Tibial artery (tissue), 4 donors: ENCODE results near the gene OBSCN.

ENCODE experiments used
- DNase-seq, 2 donors: peaks; one replicate each; pipeline ENCODE4 v3.0.0-alpha.2; 2019
- H3K27ac ChIP-seq, 2 donors: fragments of 200-600 bp; sonication (generic) in 1 of 2; 1 replicate in 1 of 2; 2 replicates in 1 of 2; pipeline ENCODE4 v1.5.1; 2018 to 2019; ENCODE audit warnings: mild to moderate bottlenecking in 1 of 2
- H3K27me3 ChIP-seq, 2 donors: fragments of 200-600 bp; sonication (generic) in 1 of 2; one replicate each; pipeline versions ENCODE4 v1.5.1 to v1.6.0; 2016 to 2019
- H3K36me3 ChIP-seq, 3 donors: fragments of 200-600 bp; sonication (generic) in 2 of 3; one replicate each; pipeline ENCODE4 v1.5.1; 2016 to 2019; ENCODE audit warnings: mild to moderate bottlenecking in 2 of 3
- H3K4me1 ChIP-seq, 4 donors: fragments of 200-600 bp; sonication (generic) in 2 of 4; 1 replicate in 3 of 4; 2 replicates in 1 of 4; pipeline ENCODE4 v1.5.1; 2016 to 2019
- H3K4me3 ChIP-seq, 2 donors: fragments of 200-600 bp; sonication (generic) in 1 of 2; 1 replicate in 1 of 2; 2 replicates in 1 of 2; pipeline ENCODE4 v1.5.1; 2018 to 2019; ENCODE audit warnings: mild to moderate bottlenecking in 2 of 2
- H3K9me3 ChIP-seq, 3 donors: fragments of 200-600 bp; sonication (generic) in 1 of 3; one replicate each; pipeline ENCODE4 v1.5.1; 2016 to 2019
- intact Hi-C: fragments of 100-400 bp; cut with DNase I; formaldehyde crosslinking; loops from one replicate; pipeline ENCODE4 v1.15.0; 2023; ENCODE audit warnings: low total_unique reads
- TF ChIP-seq, protein P1 (sequence below), 2 experiments: fragments of 200-600 bp in 1 of 2; fragments of 450-650 bp in 1 of 2; IDR thresholded peaks; one replicate each; pipeline ENCODE4 v1.5.1; 2017 to 2019; ENCODE audit warnings: antibody characterized with exemption in 2 of 2, mild to moderate bottlenecking in 1 of 2, moderate library complexity in 1 of 2

OBSCN gene

DNA sequence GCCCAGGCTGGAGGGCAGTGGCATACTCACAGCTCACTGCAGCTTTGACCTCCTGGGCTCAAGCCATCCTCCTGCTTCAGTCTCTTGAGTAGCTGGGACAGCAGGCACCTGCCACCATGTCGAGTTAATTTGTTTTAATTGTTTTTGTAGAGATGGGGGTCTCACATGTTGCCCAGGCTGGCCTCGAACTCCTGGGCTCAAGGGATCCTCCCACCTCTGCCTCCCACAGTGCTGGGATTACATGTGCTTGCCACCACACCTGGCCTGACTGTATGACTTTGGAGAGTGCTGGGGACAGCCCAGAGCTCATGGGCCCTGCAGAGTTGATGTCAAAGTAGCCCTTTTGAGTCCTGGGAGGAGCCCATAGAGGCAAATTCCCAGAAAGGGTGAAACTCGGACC, 1.8 kb downstream of the OBSCN start:
- peaks cover 0 to 22% (median 18%) of the 10 kb centered on the region in 4 donors for H3K4me1 ChIP-seq
- intact Hi-C loops, result loop anchor here (10.0 kb wide), 1 partner anchor 195 kb away; the partner anchor contains the start of gene TRIM11
- no peak overlapping the region for H3K4me3 ChIP-seq
- H3K36me3 ChIP-seq, result no peaks in the 10 kb centered on the region
- DNase-seq, result no peak
- no peaks in the 10 kb centered on the region for H3K9me3 ChIP-seq
- TF ChIP-seq, protein P1, sequence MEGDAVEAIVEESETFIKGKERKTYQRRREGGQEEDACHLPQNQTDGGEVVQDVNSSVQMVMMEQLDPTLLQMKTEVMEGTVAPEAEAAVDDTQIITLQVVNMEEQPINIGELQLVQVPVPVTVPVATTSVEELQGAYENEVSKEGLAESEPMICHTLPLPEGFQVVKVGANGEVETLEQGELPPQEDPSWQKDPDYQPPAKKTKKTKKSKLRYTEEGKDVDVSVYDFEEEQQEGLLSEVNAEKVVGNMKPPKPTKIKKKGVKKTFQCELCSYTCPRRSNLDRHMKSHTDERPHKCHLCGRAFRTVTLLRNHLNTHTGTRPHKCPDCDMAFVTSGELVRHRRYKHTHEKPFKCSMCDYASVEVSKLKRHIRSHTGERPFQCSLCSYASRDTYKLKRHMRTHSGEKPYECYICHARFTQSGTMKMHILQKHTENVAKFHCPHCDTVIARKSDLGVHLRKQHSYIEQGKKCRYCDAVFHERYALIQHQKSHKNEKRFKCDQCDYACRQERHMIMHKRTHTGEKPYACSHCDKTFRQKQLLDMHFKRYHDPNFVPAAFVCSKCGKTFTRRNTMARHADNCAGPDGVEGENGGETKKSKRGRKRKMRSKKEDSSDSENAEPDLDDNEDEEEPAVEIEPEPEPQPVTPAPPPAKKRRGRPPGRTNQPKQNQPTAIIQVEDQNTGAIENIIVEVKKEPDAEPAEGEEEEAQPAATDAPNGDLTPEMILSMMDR (IDR thresholded peaks at IDR 0.05), result no peak
- H3K27me3 ChIP-seq, result peaks cover 0 to 64% of the 10 kb centered on the region in 2 donors
- no peak overlapping the region for H3K27ac ChIP-seq

DNA sequence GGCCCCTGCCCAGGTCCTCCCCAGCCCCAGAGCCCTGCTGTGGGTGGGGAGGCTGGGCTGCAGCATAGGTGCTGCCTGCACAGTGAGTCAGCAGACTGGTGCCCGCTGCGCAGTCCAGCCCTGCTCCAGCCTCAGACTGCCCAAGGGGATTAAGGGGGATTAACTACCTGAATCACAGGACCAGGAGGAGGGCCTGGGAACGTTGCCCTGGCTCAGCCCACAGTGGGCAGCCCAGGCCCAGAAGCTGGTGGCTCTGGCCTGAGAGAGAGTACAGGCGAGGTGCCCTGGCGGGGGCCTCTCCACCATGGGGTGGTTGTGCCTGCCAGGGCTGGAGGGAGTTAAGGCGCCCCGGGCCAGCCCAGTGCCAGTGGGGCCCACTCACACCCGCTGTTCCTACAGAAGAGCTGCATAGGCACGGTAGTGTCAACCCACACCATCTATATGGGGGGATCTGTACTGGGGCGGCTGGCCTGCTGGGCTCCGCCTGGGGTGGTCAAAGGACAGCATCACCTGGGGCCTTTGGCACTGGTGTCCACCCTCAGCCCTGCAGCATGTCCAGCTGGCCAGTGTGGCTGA, 2.3 kb downstream of the OBSCN start:
- intact Hi-C loops, result loop anchor here (10.0 kb wide), 1 partner anchor 195 kb away; the partner anchor contains the start of gene TRIM11
- Histone ChIP-seq H3K9me3 (no peaks in the 10 kb centered on the region), H3K27me3 (peaks cover 0 to 64% of the 10 kb centered on the region in 2 donors), H3K4me3 (no peak overlapping the region), H3K36me3 (no peaks in the 10 kb centered on the region), H3K4me1 (peaks cover 0 to 22% (median 18%) of the 10 kb centered on the region in 4 donors), H3K27ac (no peak overlapping the region)
- TF ChIP-seq, protein P1 (IDR thresholded peaks at IDR 0.05), result no peak
- DNase-seq, result peak in 1 of 2 donors; percentile 51

DNA sequence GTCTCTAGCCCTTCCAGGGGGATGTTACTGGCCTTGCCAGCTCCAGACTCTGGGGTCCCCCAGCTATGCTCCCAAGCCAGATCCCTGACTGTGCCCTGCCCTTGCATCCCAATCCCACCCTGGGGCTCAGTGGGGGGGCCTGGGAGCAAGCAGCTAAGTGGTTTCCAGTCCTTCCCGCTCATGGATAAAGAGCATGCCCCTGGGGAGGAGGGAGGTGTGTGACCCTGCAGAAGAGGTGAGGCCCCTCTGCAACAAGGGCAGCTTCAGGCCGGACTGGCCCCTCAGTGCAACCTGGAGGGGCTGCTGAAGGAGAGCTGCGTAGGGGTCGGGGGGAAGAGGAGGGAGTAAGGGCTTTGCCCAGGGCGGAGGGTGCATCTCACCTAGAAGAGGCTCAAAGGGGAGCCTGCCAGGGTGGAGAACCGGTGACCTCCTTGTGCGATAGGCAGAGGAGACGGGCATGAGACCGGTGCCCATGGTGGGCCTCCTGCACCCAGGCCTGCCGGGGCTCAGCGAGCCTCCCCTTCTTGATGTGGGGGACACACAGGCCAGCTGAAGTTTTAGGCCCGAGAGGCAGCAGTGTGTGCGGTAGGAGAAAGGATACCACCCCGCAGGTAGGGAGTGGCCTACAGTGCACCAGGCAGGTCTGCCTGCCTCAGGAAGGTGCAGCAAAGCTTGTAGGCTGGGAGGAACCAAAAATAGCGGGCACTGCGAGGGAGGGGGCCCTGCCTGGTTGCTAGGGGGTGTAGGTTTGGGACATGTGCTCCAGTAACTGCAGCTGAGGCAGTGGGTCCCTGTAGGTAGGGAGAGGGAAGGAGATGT, 3.1 kb downstream of the OBSCN start:
- H3K4me1 ChIP-seq, result peaks cover 0 to 22% (median 18%) of the 10 kb centered on the region in 4 donors
- no peaks in the 10 kb centered on the region for H3K36me3 ChIP-seq
- TF ChIP-seq, protein P1 (IDR thresholded peaks at IDR 0.05), result no peak
- H3K4me3 ChIP-seq, result no peak overlapping the region
- no peak overlapping the region for H3K27ac ChIP-seq
- H3K9me3 ChIP-seq, result no peaks in the 10 kb centered on the region
- H3K27me3 ChIP-seq, result peaks cover 0 to 64% of the 10 kb centered on the region in 2 donors
- intact Hi-C loops, result loop anchor here (10.0 kb wide), 1 partner anchor 194 kb away; the partner anchor contains the start of gene TRIM11
- peak in 1 of 2 donors; percentile 44 for DNase-seq

DNA sequence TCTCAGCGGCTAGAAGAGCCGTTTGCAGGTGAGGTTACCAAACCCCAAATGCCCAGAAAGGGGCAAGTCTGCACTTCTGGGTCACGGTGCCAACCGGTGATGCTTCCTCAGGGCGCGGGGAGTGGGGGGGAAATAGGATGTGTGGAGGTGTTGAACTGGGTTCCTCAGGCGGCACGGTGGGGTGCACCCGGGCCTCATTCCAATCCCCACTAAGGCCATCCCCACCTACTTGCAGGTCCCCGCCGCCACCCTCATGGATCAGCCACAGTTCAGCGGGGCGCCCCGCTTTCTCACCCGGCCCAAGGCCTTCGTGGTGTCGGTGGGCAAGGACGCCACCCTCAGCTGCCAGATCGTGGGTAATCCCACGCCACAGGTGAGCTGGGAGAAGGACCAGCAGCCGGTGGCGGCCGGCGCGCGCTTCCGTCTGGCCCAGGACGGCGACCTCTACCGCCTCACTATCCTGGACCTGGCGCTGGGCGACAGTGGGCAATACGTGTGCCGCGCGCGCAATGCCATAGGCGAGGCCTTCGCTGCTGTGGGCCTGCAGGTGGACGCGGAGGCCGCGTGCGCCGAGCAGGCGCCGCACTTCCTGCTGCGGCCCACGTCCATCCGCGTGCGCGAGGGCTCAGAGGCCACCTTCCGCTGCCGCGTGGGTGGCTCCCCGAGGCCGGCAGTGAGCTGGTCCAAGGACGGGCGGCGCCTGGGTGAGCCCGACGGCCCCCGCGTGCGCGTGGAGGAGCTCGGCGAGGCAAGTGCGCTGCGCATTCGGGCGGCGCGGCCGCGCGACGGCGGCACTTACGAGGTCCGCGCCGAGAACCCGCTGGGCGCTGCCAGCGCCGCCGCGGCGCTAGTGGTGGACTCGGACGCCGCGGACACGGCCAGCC, 3.9 kb downstream of the OBSCN start:
- intact Hi-C loops, result loop anchor here (10.0 kb wide), 1 partner anchor 193 kb away; the partner anchor contains the start of gene TRIM11
- Histone ChIP-seq H3K36me3 (peaks cover 0 to 7% (median 0%) of the 10 kb centered on the region in 3 donors), H3K27ac (no peak overlapping the region), H3K4me3 (no peak overlapping the region), H3K27me3 (peaks cover 0 to 64% of the 10 kb centered on the region in 2 donors), H3K4me1 (peaks cover 0 to 20% (median 18%) of the 10 kb centered on the region in 4 donors), H3K9me3 (no peaks in the 10 kb centered on the region)
- TF ChIP-seq, protein P1 (IDR thresholded peaks at IDR 0.05), result no peak
- DNase-seq, result peak in 1 of 2 donors; percentile 53

DNA sequence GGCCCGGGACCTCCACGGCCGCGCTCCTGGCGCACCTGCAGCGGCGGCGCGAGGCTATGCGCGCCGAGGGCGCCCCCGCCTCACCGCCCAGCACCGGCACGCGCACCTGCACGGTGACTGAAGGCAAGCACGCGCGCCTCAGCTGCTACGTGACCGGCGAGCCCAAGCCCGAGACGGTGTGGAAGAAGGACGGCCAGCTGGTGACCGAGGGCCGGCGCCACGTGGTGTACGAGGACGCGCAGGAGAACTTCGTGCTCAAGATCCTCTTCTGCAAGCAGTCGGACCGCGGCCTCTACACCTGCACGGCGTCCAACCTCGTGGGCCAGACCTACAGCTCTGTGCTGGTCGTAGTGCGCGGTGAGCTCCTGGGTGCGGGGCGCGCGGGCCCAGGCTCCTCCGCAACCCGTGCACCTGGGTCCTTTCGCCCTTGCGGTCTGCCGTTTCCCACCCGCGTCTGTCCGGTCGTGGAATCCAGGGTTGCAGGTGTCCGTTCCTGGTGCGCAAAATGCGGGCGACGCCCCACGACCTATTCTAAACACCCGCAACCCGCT, 4.6 kb downstream of the OBSCN start:
- Histone ChIP-seq H3K36me3 (peaks cover 0 to 14% (median 0%) of the 10 kb centered on the region in 3 donors), H3K4me3 (peak overlapping the region; percentile 41 to 49), H3K27me3 (peaks cover 0 to 60% of the 10 kb centered on the region in 2 donors), H3K9me3 (no peaks in the 10 kb centered on the region), H3K27ac (no peak overlapping the region), H3K4me1 (peaks cover 0 to 20% (median 18%) of the 10 kb centered on the region in 4 donors)
- intact Hi-C loops, result loop anchor here (10.0 kb wide), 1 partner anchor 192 kb away; the partner anchor contains the start of gene TRIM11
- TF ChIP-seq, protein P1 (IDR thresholded peaks at IDR 0.05), result no peak
- no peak for DNase-seq
